ENCODE data around the gene COL4A1.

COL4A1 gene

DNA sequence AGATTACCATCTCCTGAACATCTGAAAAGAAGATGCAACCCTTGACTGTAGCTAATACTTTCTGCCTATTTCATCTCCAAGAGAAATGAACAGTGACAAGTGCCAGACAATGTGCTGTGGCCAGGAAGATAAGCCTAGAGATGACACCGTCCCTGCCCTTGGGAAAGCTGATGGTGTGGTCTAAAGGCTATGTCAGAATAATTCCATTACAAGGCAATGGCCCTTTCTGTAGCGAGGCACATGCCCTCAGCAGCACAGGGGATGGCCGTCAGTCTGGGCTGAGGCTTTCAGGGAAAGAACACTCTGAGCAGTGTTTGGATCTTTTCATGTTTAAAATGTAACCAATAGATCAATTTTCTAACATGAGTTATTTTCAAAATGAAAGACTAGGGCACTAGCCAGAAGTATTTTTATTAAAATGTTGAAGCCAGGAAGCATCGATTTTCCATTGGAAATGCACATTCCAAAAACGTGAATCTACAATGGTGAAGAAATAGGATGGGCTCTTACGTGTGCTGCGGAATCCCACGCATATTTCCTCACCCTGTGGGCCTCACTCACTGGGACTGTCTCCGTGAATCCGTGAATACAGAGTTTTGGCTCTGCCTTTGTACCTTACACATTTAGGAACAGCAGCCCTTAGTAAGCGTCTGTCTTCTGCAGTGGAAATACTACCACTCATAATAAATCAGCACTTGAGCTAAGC, 22.0 kb downstream of the COL4A1 start:
- DNase-seq (ENCODE audit: low spot score): no peak
- TF ChIP-seq, protein P1, sequence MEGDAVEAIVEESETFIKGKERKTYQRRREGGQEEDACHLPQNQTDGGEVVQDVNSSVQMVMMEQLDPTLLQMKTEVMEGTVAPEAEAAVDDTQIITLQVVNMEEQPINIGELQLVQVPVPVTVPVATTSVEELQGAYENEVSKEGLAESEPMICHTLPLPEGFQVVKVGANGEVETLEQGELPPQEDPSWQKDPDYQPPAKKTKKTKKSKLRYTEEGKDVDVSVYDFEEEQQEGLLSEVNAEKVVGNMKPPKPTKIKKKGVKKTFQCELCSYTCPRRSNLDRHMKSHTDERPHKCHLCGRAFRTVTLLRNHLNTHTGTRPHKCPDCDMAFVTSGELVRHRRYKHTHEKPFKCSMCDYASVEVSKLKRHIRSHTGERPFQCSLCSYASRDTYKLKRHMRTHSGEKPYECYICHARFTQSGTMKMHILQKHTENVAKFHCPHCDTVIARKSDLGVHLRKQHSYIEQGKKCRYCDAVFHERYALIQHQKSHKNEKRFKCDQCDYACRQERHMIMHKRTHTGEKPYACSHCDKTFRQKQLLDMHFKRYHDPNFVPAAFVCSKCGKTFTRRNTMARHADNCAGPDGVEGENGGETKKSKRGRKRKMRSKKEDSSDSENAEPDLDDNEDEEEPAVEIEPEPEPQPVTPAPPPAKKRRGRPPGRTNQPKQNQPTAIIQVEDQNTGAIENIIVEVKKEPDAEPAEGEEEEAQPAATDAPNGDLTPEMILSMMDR (IDR thresholded peaks at IDR 0.05; ENCODE audit: extremely low read depth, missing control alignments): no peak

DNA sequence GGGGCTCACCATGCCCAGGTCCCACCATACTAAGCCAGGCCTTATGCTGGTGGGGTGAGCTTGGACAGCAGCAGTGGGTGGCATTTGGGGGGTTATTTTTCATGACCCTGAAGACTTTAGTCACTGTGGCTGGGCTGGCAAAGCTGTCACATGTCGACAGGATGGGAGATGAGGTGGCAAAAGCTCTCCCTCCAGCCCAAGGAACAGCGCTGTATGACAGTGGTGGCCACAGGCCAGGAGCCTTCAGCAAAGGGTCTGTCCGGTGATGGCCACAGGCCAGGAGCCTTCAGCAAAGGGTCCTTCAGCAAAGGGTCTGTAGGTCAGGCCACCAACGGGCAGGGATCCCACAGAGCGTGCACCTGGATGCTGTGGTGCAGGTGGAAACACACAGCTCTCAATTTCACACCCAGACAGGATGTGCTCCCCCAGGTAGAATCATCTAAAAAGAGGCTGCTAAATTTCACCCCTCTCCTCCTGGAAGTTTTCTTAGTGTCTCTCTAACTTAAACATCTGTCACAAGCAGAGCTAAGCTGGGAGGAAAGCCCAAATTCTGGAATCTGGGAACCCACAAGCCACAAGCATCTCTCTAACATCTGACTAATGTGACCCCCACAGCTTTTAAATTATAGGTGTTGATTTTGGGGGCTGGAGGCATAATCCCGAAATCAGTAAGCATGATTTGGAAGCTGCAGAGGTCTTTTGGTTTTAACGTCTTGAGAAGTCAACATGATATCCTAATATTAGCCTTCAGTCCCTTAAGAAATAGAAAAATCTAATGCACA, 23.0 kb downstream of the COL4A1 start:
- DNase-seq (ENCODE audit: low spot score): no peak
- TF ChIP-seq, protein P1 (IDR thresholded peaks at IDR 0.05; ENCODE audit: extremely low read depth, missing control alignments): no peak

DNA sequence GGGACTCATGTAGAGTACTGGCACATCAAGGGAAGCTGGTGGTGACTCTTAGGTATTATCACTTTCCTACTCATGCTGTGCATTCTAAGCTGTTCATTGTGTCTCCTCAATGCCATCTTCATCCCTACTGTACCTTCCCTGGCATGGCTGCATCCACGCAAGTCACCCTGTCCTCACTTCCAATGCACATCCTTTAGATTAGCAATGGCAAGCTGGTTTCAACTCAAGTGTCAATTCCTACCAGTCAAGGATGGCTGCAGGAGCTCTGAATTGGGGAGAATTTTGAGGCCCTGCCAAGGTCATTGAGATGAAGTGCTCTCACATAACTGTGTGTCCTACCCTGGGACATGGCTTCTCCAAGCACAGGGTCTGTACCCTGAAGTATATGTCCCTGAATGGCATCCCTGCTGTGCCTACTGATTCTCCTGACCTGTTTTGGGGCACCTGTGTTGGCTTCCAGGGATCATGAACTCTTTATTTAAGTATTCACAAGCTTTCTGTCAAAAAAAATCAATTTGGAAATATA, 24.6 kb downstream of the COL4A1 start:
- TF ChIP-seq, protein P1 (IDR thresholded peaks at IDR 0.05; ENCODE audit: extremely low read depth, missing control alignments): no peak
- DNase-seq (ENCODE audit: low spot score): no peak

DNA sequence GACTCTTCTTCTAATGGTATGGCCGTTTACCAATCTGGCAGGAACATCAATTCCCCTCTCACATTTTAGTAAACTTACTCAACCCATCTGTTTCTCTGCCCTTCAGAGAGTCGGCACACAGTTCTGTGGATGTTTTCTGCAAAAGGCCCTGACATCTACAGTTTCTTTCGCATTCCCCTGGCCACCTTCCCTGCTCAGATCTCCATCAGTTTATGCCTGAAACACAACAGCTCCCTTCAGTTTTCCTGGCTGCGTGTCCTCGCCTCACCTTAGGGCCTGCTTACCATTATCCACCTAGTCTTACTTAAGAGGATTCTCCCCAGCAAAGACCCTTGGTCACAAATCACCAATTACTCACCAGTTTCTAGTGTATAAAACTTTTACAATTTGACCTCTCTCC, 25.2 kb downstream of the COL4A1 start:
- no peak for DNase-seq (ENCODE audit: low spot score)
- TF ChIP-seq, protein P1 (IDR thresholded peaks at IDR 0.05; ENCODE audit: extremely low read depth, missing control alignments): no peak

DNA sequence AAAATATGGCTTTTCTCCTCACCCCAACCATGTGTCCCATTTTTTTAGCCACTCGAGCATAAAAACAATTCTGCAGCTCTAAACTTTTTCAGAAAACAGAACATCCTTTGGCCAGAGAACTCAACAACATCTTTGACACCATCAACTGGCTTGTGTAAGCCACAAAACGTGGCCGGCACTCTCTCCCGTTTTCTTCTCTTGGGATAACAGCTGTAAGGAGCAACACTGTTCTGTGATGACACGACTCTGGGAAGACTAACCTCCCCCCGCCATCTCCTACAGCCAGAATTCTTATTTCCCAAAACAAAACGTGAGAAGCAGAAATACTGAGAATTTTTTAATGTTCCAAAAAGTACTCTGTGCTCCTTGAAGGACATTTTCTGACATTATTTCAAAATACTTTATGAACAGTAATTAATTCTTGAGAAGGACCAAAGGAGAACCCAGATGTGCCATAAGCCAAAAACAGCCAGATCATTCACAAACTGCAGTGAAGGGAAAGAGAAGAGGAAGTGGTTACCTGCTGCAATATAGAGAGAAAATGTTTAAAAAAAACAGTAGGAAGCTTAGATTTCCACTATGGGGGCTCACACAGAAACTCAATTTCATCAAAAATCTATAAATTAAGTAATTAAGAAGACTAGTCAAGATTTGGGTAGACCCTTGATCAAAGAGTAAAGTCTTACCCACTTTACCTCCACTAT, 25.8 kb downstream of the COL4A1 start:
- DNase-seq (ENCODE audit: low spot score): no peak
- TF ChIP-seq, protein P1 (IDR thresholded peaks at IDR 0.05; ENCODE audit: extremely low read depth, missing control alignments): no peak

DNA sequence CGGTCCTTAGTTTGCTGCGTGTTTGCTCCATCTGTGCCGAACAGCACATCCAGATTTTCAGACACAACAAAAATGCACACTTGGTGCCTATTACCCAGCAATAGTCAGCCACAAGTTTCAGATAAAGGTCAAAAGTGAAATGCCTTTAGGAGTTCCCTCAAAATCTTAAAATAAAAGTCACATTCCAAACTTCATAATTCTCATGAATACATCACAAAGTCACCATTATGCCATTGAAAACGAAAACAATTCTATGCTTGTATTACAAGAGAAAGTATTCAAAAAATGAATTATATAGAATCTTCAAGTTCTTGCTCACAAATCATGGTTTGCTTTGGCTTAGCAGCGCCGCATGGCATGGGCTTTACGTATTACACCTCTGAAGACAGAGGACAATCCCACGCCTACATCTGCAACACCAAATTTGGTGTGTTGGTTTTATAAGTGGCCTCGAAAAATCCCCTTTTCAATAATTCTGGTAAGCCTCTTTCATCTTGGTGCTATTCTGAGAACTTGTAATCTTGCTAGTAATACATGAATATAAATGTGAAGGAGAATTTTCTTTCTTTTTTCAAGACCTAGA, 26.6 kb downstream of the COL4A1 start:
- TF ChIP-seq, protein P1 (IDR thresholded peaks at IDR 0.05; ENCODE audit: extremely low read depth, missing control alignments): no peak
- DNase-seq (ENCODE audit: low spot score): no peak
